Frontal cortex (tissue), 4 donors: ENCODE results near the gene SMIM41. TPM values are rescaled to one million over a fixed set of nuclear protein-coding genes. Genes with fewer than 3 reads are reported as not detected.

Experiments used
- DNase-seq, 2 donors: peaks; one replicate each; pipeline ENCODE4 v3.0.0; 2012; ENCODE audit warnings: low spot score in 2 of 2
- FAIRE-seq: peaks from 2 replicates; lab custom pipeline; 2012; peaks lifted over from hg19 to GRCh38; lab: Jason Lieb, UNC
- total RNA-seq: library from RNA; depleted of rRNA; stranded (reverse); fragments of >200 nt; gene quantifications from one replicate; pipeline ENCODE4 v1.2.3, GENCODE V29; 2014
- donor health status: control.
- donor health status: control.
- donor health status: control.

SMIM41 gene
- total RNA-seq, 1 donor from 2014 or later = not detected

DNA sequence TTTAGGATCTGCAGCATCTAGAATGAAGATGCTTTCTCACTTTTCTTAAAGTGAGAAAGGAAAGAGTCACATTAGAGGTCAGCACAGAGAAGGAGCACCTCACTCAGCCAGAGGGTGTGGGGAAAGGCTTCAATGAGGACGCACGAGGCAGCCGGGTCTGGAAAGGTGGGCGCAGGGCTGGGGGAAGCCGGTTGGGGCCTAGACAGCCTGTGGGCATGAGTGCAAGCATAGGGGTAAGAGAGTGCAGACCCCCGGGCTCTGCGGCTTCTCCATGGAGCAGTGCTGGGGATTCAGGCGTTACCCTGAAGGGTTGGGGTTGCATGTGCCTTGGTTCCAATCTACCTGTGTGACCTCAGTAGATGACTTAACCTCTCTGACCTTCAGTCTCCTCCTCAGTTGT is 62.4 kb downstream of the SMIM41 start:
- FAIRE-seq (no peak), DNase-seq (no peak)

GRCh38 chr12:52142431-52142830 is 62.9 kb downstream of the SMIM41 start:
- no peak for FAIRE-seq
- DNase-seq = no peak

DNA sequence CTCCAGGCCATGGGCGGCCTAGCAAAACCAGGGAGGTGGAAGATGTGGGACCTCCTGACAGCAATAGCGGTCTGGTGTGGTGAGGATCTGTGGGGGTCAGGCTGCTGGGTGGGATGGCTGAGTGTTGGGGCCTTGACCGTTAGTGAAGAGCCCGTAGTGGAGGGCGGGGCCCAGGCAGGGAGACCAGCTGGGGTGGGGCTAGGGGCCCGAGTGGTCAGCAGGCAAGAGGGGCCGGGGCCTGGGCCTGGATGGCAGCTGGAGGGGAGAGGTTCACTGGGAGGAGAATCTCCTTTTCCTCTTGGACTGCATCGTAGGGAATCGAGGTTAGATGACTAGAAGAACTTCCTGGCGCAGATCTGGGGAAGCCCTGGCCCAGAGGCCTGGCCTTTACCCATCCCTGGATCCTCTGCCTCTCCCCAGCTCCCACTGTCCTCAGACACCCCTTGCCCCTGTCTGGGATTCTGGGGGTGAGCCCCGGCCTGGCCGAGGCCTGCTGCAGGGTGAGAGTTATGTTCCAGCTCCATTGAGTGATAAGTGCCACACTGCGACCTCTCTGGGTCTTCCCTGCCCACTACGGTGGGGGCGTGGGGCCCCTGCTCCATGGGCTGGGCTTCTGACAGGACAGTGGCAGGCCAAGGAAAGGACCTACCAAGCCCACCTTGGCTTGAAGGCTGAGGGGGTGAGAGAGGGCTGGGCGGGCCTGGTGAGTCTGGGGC is 65.2 kb downstream of the SMIM41 start:
- FAIRE-seq (no peak), DNase-seq (no peak)

- no peak for DNase-seq
- no peak for FAIRE-seq
Measured at GRCh38 chr12:52145228-52146088, 66.0 kb downstream of the SMIM41 start.

DNA sequence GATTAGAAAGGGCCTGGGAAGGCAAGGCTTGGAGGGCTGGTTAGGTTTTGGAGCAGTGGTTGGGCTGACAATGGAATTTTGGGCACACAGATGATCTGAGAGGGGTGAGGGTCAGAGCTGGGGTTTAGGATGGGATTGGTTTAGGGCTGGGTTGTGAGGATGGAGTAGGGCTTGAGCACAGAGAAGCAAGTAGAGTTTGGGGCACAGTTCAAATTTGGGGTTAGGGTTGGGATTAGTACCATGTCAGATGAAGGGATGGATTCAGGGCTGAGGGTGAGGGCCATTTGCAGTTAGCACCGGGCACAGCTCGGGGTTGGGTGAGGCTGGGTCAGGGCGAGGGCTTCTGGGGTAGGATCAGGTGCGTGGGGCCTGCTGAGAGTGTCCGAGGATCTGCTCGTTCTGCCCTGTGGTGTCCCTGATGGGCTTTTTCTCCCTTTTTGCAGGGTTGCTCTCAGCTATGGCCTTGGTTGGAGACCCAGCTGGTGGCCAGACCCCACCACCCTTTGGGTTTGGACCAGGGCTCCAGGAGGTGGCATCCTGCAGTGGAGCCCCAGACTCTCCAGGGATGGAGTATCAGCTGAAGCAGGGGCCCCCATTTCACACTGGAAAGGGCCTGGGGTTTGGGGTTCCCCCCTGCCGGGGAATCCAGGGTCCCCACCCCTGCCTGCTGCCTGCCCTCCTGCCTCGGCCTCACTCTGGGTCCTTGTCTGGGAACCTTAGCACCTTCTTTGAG is 66.8 kb downstream of the SMIM41 start:
- no peak for DNase-seq
- FAIRE-seq = no peak

GRCh38 chr12:52146822-52147366 is 67.4 kb downstream of the SMIM41 start:
- DNase-seq (no peak), FAIRE-seq (no peak)

- FAIRE-seq (no peak), DNase-seq (peak in 1 of 2 donors; percentile 65)
Measured at GRCh38 chr12:52147367-52147963, 68.0 kb downstream of the SMIM41 start.

DNA sequence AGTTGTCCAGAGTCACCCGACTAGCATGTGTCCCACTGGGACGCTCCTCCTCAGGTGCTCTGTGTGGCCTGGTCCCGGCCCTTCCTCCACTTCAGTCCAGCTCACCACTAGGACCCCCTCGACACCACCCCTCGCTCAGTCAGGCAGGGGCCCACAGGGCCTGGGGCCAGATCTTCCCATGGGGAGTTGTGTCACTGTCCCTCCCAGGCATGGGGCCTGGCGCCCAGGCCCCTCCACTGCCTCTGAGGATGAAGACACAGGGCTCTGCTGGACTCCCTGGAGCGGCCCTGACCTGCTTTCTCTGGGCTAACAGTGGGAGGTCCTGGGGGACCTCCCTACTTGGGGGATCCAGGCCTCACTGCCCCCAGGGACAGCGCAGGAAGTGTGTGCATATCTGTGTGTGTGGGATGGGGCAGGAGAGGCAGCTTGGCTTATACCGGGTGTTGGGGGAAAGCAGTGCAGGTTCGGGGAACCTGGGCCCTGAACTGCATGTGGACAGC is 68.5 kb downstream of the SMIM41 start:
- DNase-seq = no peak
- FAIRE-seq = no peak

DNA sequence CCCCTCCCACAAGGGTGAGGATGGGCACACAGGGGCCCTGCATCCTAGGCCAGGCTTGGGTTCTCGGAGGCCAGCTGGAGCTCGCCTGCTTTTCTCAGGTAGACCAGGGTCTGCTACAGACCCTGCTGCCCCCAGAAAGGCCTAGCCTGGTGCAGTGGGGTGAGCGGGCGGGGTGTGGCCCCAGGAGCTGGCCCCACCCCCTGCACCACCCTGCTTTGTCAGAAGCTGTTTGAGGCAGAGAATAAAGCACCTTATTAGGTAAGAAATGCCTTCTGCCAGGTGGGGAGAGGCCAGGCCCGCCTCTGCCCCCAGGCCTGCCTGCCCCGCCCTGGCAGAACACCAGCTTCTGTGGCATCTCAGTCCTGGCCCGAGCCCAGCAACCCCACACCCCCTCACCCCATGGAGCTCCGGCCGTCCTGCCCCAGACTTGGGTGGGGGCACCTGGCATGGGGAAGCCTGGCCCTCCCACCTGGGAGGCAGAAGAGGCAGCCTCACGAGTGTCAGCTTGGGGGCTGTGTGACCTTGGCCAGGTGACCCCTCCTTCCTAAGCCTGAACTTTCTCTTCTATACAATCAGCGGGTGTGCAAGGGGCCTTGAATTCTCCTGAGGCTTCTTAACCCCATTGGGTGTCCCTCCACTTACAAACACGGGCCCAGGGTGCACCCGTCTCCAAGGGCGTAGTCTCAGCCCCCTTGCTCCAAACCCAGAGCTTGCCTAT is 69.1 kb downstream of the SMIM41 start:
- FAIRE-seq (no peak), DNase-seq (no peak)

DNA sequence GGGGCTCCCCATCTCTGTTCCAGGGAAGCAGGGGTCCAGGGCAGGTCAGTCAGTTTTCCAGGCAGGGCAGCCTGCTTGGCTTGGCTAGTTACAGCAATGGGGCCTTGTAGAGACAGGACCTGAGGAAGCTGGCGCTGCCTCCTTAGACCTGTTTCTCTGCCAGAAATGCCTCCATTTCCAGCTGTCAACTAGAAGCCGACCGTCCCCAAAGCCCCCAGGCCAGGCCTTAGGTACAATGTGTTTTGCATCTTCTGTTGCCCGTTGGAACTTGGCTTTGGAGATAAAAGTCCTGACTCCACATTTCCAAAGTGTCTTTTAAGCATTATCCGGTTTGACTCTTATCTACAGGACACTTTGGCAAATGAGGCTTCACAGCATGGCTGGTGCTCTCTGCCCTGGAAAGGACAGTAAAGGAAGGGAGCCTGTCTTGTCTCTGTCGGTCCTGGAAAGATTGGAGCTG is 69.7 kb downstream of the SMIM41 start:
- DNase-seq = no peak
- no peak for FAIRE-seq

DNA sequence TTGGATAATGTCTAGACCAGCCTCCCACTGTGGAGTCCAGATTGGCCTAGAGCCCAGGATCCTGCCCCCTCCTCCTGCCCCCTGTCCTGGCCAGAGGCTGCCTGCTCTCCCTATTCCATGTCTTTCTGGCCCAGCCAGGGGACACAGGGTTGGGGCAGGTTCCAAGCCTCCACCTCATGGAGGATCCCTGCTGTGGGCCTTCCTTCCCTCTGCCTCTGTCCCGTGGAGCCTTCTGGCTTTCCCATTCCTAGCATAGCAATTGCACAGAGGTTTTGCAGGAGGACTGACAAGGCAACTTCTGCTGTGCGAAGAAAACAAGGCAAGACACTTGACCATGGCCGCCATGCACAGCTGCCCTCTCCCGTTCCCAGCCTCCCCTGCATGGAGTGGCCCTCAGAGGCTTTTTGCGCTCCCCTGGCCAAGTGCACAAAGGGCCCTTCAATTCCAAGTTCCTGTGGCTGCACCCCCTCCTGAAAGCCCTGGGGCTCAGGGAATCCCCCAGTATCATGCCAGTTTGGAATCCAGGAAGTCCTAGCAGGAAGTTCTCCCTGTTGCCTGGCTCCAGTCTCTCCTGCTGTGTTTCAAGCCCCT is 70.2 kb downstream of the SMIM41 start:
- DNase-seq = no peak
- FAIRE-seq = no peak

GRCh38 chr12:52151153-52151836 is 71.8 kb downstream of the SMIM41 start:
- DNase-seq = no peak
- no peak for FAIRE-seq

DNA sequence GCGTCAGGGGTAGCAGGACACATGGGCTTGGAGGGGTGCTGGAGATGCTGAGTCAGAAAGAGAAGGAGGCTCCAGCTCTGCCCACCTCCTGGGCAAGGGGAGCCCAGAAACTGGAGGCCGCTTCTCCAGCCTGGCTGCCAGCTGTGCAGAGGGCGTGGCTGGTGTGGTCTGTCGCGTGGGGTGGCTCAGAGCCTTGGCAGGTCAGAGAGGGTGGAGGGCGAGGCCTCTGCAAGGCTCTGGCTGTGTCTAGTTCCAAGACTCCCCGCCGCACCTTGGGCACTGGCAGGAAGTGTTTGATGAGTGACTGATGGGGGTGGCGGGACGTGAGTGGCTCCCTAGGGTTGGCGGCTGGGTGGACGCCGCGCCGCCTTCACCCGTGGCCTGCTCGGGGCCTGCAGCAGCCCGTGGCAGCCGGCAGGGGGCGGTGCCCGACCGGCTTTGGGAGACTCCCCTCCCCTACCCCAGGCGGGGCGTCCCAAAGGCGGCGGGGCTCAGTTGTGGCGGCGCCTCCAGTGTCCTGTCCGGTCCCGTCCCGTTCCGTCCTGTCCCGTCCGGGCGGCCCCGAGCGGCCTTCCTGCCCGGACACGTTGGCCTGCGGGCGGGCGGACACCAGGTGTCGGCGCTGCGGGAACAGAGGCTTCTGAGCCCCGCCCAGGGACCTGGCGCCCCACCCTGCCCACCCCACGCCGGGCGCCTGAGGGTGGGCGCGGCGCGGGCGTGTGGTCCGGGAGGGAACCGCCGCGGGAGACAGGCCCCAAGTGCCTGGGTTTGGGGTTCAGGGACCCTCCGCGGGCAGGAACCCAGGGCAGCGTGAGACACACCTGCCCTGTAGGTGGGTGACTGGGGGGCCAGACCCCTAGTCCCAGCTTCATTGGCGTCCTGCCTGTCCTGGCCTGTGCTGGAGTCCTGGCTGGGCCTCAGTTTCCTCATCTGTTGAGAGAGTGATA is 72.6 kb downstream of the SMIM41 start:
- DNase-seq (peak; percentile 67 to 82), FAIRE-seq (no peak)

GRCh38 chr12:52152905-52153317 is 73.4 kb downstream of the SMIM41 start:
- DNase-seq = no peak
- FAIRE-seq = no peak

DNA sequence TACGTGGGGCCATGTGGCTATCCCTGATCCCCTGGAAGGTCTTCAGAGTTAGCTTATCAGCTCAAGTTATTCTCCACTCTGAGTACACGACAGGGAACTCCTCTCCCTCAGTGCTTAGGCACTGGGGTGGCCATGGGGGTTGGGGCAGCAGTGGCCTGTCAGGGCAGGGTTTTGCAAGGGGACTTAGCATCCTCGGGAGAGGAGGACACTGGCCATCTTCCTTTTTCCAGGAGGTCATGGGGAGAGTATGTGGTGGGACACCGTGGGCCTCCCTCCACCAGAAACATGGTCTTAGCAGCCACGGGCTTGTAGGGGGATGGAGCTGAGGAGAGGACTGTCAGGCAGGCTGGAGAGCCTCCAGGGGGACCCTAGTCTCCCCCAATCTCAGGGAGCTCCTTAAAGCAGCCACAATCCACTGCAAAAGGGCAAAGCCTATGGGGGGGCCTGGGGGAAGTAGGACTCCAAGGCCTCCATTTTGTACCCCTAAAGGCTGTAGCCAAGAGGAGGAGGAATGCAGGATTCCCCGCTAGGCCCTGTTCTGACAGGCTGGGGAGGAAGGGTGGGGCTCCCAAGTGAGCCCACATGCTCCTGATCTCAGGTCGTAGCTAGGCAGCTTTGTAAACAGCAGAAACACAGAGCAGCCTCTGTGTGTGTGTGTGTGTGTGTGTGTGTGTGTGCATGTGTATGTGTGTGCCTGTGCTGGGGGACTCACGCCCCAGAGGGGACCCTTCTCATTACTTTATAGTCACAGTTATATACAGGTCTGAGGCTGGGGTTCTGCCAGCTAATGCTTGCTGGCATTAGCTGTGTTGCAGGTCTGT is 75.8 kb downstream of the SMIM41 start:
- no peak for DNase-seq
- FAIRE-seq = no peak

GRCh38 chr12:52156311-52156710 is 76.8 kb downstream of the SMIM41 start:
- FAIRE-seq (no peak), DNase-seq (no peak)
